ENCODE measurements around the gene BAD.

DNA sequence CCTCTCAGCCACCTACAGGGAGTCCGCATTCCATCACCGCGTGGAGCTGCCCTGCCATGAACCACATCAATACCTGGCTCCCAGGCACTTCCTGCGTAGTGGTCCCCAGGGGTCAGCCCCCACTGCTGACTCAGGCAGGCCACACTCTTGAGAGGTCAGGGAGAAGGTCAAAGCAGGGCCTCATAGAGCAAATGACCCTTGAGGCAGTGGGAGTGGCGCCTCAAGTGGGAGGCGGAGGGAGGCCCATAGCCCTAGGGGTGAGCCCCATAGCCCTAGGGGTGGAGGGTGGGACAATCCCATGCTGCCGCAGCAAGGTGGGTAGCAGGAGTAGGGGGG lies 38.4 kb upstream of the BAD start:
- TF ChIP-seq, protein P1, sequence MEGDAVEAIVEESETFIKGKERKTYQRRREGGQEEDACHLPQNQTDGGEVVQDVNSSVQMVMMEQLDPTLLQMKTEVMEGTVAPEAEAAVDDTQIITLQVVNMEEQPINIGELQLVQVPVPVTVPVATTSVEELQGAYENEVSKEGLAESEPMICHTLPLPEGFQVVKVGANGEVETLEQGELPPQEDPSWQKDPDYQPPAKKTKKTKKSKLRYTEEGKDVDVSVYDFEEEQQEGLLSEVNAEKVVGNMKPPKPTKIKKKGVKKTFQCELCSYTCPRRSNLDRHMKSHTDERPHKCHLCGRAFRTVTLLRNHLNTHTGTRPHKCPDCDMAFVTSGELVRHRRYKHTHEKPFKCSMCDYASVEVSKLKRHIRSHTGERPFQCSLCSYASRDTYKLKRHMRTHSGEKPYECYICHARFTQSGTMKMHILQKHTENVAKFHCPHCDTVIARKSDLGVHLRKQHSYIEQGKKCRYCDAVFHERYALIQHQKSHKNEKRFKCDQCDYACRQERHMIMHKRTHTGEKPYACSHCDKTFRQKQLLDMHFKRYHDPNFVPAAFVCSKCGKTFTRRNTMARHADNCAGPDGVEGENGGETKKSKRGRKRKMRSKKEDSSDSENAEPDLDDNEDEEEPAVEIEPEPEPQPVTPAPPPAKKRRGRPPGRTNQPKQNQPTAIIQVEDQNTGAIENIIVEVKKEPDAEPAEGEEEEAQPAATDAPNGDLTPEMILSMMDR (IDR thresholded peaks at IDR 0.05 in 2 of 3, conservative IDR thresholded peaks at IDR 0.05 in 1 of 3; ENCODE audit: control insufficient read depth in 2 of 3, extremely low read depth in 1 of 3, insufficient read depth in 1 of 3, low read depth in 3 of 3, low read length in 3 of 3): no peak
- TF ChIP-seq NFYA (IDR thresholded peaks at IDR 0.05; ENCODE audit: borderline replicate concordance, low read depth, low read length) (no peak), POLR2AphosphoS5 (IDR thresholded peaks at IDR 0.05; ENCODE audit: low read length) (no peak), TAF1 (IDR thresholded peaks at IDR 0.05; ENCODE audit: borderline replicate concordance, low read depth, low read length) (no peak), BRCA1 (IDR thresholded peaks at IDR 0.05; ENCODE audit: low read depth, low read length) (no peak), EZH2 (IDR thresholded peaks at IDR 0.05; ENCODE audit: borderline replicate concordance, control insufficient read depth, low read depth, low read length) (no peak), SMC3 (IDR thresholded peaks at IDR 0.05; ENCODE audit: borderline replicate concordance, low read length) (no peak), SP1 (IDR thresholded peaks at IDR 0.05; ENCODE audit: low read depth, low read length) (no peak), NRF1 (conservative IDR thresholded peaks at IDR 0.05; ENCODE audit: low read depth, low read length) (no peak)
- TF ChIP-seq, protein P2, sequence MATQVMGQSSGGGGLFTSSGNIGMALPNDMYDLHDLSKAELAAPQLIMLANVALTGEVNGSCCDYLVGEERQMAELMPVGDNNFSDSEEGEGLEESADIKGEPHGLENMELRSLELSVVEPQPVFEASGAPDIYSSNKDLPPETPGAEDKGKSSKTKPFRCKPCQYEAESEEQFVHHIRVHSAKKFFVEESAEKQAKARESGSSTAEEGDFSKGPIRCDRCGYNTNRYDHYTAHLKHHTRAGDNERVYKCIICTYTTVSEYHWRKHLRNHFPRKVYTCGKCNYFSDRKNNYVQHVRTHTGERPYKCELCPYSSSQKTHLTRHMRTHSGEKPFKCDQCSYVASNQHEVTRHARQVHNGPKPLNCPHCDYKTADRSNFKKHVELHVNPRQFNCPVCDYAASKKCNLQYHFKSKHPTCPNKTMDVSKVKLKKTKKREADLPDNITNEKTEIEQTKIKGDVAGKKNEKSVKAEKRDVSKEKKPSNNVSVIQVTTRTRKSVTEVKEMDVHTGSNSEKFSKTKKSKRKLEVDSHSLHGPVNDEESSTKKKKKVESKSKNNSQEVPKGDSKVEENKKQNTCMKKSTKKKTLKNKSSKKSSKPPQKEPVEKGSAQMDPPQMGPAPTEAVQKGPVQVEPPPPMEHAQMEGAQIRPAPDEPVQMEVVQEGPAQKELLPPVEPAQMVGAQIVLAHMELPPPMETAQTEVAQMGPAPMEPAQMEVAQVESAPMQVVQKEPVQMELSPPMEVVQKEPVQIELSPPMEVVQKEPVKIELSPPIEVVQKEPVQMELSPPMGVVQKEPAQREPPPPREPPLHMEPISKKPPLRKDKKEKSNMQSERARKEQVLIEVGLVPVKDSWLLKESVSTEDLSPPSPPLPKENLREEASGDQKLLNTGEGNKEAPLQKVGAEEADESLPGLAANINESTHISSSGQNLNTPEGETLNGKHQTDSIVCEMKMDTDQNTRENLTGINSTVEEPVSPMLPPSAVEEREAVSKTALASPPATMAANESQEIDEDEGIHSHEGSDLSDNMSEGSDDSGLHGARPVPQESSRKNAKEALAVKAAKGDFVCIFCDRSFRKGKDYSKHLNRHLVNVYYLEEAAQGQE (IDR thresholded peaks at IDR 0.05; ENCODE audit: low read depth, low read length): no peak
- TF ChIP-seq, protein P3, sequence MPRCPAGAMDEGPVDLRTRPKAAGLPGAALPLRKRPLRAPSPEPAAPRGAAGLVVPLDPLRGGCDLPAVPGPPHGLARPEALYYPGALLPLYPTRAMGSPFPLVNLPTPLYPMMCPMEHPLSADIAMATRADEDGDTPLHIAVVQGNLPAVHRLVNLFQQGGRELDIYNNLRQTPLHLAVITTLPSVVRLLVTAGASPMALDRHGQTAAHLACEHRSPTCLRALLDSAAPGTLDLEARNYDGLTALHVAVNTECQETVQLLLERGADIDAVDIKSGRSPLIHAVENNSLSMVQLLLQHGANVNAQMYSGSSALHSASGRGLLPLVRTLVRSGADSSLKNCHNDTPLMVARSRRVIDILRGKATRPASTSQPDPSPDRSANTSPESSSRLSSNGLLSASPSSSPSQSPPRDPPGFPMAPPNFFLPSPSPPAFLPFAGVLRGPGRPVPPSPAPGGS (IDR thresholded peaks at IDR 0.05; ENCODE audit: borderline replicate concordance, insufficient read depth, low read depth, low read length, poor library complexity, severe bottlenecking): no peak
- TF ChIP-seq, protein P4, sequence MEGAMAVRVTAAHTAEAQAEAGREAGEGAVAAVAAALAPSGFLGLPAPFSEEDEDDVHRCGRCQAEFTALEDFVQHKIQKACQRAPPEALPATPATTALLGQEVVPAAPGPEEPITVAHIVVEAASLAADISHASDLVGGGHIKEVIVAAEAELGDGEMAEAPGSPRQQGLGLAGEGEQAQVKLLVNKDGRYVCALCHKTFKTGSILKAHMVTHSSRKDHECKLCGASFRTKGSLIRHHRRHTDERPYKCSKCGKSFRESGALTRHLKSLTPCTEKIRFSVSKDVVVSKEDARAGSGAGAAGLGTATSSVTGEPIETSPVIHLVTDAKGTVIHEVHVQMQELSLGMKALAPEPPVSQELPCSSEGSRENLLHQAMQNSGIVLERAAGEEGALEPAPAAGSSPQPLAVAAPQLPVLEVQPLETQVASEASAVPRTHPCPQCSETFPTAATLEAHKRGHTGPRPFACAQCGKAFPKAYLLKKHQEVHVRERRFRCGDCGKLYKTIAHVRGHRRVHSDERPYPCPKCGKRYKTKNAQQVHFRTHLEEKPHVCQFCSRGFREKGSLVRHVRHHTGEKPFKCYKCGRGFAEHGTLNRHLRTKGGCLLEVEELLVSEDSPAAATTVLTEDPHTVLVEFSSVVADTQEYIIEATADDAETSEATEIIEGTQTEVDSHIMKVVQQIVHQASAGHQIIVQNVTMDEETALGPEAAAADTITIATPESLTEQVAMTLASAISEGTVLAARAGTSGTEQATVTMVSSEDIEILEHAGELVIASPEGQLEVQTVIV (IDR thresholded peaks at IDR 0.05; ENCODE audit: borderline replicate concordance, partially characterized antibody): no peak
- TF ChIP-seq, protein P5, sequence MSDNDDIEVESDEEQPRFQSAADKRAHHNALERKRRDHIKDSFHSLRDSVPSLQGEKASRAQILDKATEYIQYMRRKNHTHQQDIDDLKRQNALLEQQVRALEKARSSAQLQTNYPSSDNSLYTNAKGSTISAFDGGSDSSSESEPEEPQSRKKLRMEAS (IDR thresholded peaks at IDR 0.05; ENCODE audit: low read depth, low read length): no peak
